Measurements from ENCODE around the gene ACBD4. TPM values are rescaled to one million over a fixed set of nuclear protein-coding genes. Genes with fewer than 3 reads are reported as not detected.

ACBD4 gene
- total RNA-seq, 1 experiment from 2014 or later = 9.7 TPM

GRCh38 chr17:45098869-45099616 lies 36.4 kb upstream of the ACBD4 start:
- Histone ChIP-seq H2BK12ac (ENCODE audit: insufficient read length, low read depth, low read length) (no peak overlapping the region), H3T11ph (ENCODE audit: low read length) (no peak overlapping the region), H3K9ac (ENCODE audit: extremely low read depth, insufficient read length, low read length) (no peak overlapping the region), H3K4me1 (ENCODE audit: insufficient read depth, low read length) (no peaks in the 10 kb centered on the region), H3K79me2 (ENCODE audit: insufficient read depth, low read length) (no peaks in the 10 kb centered on the region; the same call in 1 of the 2 replicates), H2AFZ (ENCODE audit: low read length) (no peak overlapping the region), H3K4me2 (ENCODE audit: insufficient read depth, insufficient read length, low read length) (no peak overlapping the region), H2AK5ac (ENCODE audit: insufficient read length, low read length) (no peak overlapping the region), H3K9me3 (ENCODE audit: control insufficient read depth, low read depth, low read length) (no peaks in the 10 kb centered on the region), H3K23ac (ENCODE audit: insufficient read length, low read depth, low read length) (no peak overlapping the region), H3K79me1 (ENCODE audit: insufficient read depth, low read depth, low read length, poor library complexity, severe bottlenecking) (no peaks in the 10 kb centered on the region), H4K91ac (ENCODE audit: insufficient read length, low read depth, low read length) (no peak overlapping the region), H3K27ac (ENCODE audit: insufficient read length, low read depth, low read length) (no peak overlapping the region), H2BK120ac (ENCODE audit: low read depth, low read length, poor library complexity, severe bottlenecking) (no peak overlapping the region), H2BK20ac (ENCODE audit: low read depth, low read length, poor library complexity, severe bottlenecking) (no peak overlapping the region), H3K18ac (ENCODE audit: insufficient read length, low read depth, low read length) (no peak overlapping the region), H3K56ac (ENCODE audit: insufficient read length, low read depth, low read length) (no peak overlapping the region), H2BK15ac (ENCODE audit: low read depth, low read length) (no peak overlapping the region), H3K23me2 (ENCODE audit: insufficient read length, low read depth, low read length, poor library complexity, severe bottlenecking) (no peaks in the 10 kb centered on the region), H3K27me3 (ENCODE audit: insufficient read depth, low read length) (no peaks in the 10 kb centered on the region), H3K4ac (ENCODE audit: low read depth, low read length) (no peak overlapping the region), H3K14ac (ENCODE audit: insufficient read depth, low read length) (no peak overlapping the region), H4K20me1 (ENCODE audit: control insufficient read depth, insufficient read depth, insufficient read length) (no peaks in the 10 kb centered on the region), H2BK5ac (ENCODE audit: insufficient read length, low read length) (no peak overlapping the region), H4K5ac (ENCODE audit: insufficient read length, low read depth, low read length) (no peak overlapping the region), H4K8ac (replicated peaks; ENCODE audit: insufficient read length, low read depth, low read length) (no peak overlapping the region)
- no peaks in the 10 kb centered on the region for H3K9me3 Mint-ChIP-seq
- H3K4me1 Mint-ChIP-seq = peaks cover 0 to 7% of the 10 kb centered on the region in 2 experiments; a peak in 2 of 4 replicates
- no peaks in the 10 kb centered on the region for H3K27me3 Mint-ChIP-seq (ENCODE audit: low read depth)
- no CpG with 5 or more reads among the region's 9 CpGs for WGBS (ENCODE audit: extremely low coverage, insufficient read length, low lambda C conversion rate)
- peak; percentile 96 for TF ChIP-seq CTCF (conservative IDR thresholded peaks at IDR 0.05)
- peak overlapping the region in 1 of 3 experiments; percentile 66; a peak in 1 of 7 replicates for H3K27ac Mint-ChIP-seq
- H3K4me3 Mint-ChIP-seq = 0 out of 5 replicates have a peak overlapping the region, but pooled peaks of 1 of the 2 experiments have one; percentile 16
- peaks cover 54 to 89% (median 77%) of the 10 kb centered on the region in 3 experiments for H3K36me3 Mint-ChIP-seq (ENCODE audit: insufficient read depth in 1 of 3, low read depth in 3 of 3)
- peak; percentile 96 for DNase-seq

All from H9 (cell line).